ENCODE measurements around the gene CHD9.
A peak's percentile ranks its signal among the peaks of the same experiment; 100 is the strongest.

Gene CHD9

DNA sequence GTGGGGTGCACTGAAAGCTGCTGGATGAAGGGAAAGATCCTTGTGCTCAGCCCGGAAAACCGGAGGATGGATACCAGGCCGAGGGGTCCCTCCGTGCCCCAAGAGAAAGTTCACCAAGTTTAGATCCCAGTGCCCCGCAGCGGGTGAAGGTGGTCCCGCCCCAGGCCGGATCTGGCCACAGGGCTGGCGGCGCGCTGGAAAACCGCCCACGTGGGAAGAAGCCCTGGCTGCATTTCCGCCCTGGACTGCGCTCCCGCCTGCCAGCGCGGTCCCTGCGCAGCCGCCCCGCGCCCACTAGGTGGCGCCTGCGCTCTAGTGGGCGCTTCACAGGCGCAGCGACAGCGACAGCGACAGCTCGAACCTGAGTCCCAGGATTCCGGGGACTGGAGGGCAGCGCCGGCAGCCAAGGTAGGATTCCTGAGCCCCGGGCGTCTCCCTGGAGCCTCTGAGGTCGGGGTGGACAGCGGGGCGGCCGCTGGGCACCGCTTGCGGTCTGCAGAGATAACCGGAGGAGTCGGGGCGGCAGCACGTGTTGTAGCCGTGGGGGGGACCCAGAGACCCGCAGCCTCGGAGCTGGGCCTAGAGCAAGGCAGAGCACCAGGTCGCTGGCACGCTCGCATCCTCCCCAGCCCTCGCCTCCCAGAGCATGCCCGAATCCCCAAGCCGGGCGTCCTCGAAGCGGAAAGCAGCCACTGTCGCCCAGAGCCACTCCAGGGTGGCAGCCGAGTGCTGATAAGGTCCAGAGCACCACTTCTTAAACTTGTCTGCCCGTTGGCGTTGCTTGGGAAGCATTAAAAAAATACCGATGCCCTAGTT is at the start of gene CHD9:
Gene CHD9 (plus strand): TSS at position 322 of the 816 bp plus-strand sequence. CDS start 101,099 bp downstream, outside the sequence.
- TF ChIP-seq TSHZ2 (CRISPR knock-in tag; IDR thresholded peaks at IDR 0.05) (0 out of 2 replicates have a peak, but pooled peaks have one; percentile 53), TCF4 (CRISPR knock-in tag; IDR thresholded peaks at IDR 0.05; ENCODE audit: borderline replicate concordance) (no peak), CSDC2 (CRISPR knock-in tag; IDR thresholded peaks at IDR 0.05) (0 out of 2 replicates have a peak, but pooled peaks have one; percentile 13), CSRNP3 (CRISPR knock-in tag; IDR thresholded peaks at IDR 0.05) (0 out of 2 replicates have a peak, but pooled peaks have one; percentile 20), ZNF70 (CRISPR knock-in tag; IDR thresholded peaks at IDR 0.05) (peak; percentile 71; the same call in 1 of the 2 replicates)
- TF ChIP-seq, protein P1, sequence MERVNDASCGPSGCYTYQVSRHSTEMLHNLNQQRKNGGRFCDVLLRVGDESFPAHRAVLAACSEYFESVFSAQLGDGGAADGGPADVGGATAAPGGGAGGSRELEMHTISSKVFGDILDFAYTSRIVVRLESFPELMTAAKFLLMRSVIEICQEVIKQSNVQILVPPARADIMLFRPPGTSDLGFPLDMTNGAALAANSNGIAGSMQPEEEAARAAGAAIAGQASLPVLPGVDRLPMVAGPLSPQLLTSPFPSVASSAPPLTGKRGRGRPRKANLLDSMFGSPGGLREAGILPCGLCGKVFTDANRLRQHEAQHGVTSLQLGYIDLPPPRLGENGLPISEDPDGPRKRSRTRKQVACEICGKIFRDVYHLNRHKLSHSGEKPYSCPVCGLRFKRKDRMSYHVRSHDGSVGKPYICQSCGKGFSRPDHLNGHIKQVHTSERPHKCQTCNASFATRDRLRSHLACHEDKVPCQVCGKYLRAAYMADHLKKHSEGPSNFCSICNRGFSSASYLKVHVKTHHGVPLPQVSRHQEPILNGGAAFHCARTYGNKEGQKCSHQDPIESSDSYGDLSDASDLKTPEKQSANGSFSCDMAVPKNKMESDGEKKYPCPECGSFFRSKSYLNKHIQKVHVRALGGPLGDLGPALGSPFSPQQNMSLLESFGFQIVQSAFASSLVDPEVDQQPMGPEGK (CRISPR knock-in tag; IDR thresholded peaks at IDR 0.05; ENCODE audit: borderline replicate concordance), result 0 out of 2 replicates have a peak, but pooled peaks have one; percentile 7

GRCh38 chr16:53007095-53007494 is 47.7 kb upstream of the CHD9 start:
- TF ChIP-seq ZC3H10 (CRISPR knock-in tag; IDR thresholded peaks at IDR 0.05), result no peak
- TF ChIP-seq SNAI2 (CRISPR knock-in tag; IDR thresholded peaks at IDR 0.05), result no peak
- no peak for TF ChIP-seq CREB5 (CRISPR knock-in tag; IDR thresholded peaks at IDR 0.05; ENCODE audit: low read depth)
- TF ChIP-seq OSR1 (CRISPR knock-in tag; IDR thresholded peaks at IDR 0.05), result no peak
- no peak for TF ChIP-seq CSRNP3 (CRISPR knock-in tag; IDR thresholded peaks at IDR 0.05)
- no peak for TF ChIP-seq ZFP30 (CRISPR knock-in tag; IDR thresholded peaks at IDR 0.05)
- TF ChIP-seq ZFP3 (CRISPR knock-in tag; IDR thresholded peaks at IDR 0.05), result no peak
- TF ChIP-seq ESRRG (CRISPR knock-in tag; IDR thresholded peaks at IDR 0.05), result no peak
- TF ChIP-seq ZNF70 (CRISPR knock-in tag; IDR thresholded peaks at IDR 0.05), result no peak
- no peak for TF ChIP-seq BACH2 (CRISPR knock-in tag; IDR thresholded peaks at IDR 0.05; ENCODE audit: borderline replicate concordance)
- no peak for TF ChIP-seq ZNF8 (CRISPR knock-in tag; IDR thresholded peaks at IDR 0.05)
- TF ChIP-seq GLIS3 (CRISPR knock-in tag; IDR thresholded peaks at IDR 0.05), result no peak
- no peak for TF ChIP-seq TSHZ2 (CRISPR knock-in tag; IDR thresholded peaks at IDR 0.05)
- TF ChIP-seq ARNTL (CRISPR knock-in tag; IDR thresholded peaks at IDR 0.05; ENCODE audit: borderline replicate concordance, low read depth), result no peak
- no peak for TF ChIP-seq RARB (CRISPR knock-in tag; IDR thresholded peaks at IDR 0.05)
- TF ChIP-seq TOX (CRISPR knock-in tag; IDR thresholded peaks at IDR 0.05; ENCODE audit: borderline replicate concordance), result no peak
- TF ChIP-seq, protein P1 (CRISPR knock-in tag; IDR thresholded peaks at IDR 0.05; ENCODE audit: borderline replicate concordance), result no peak
- TF ChIP-seq TCF4 (CRISPR knock-in tag; IDR thresholded peaks at IDR 0.05; ENCODE audit: borderline replicate concordance), result no peak
- no peak for ATAC-seq

More for the DNA sequence above, at the start of gene CHD9:
- peak; percentile 86 for ATAC-seq

All from SK-N-SH treated with all-trans-retinoic acid at 6 μM for 48 hours (cell line).